Measurements from ENCODE around the gene KDELR3.

DNA sequence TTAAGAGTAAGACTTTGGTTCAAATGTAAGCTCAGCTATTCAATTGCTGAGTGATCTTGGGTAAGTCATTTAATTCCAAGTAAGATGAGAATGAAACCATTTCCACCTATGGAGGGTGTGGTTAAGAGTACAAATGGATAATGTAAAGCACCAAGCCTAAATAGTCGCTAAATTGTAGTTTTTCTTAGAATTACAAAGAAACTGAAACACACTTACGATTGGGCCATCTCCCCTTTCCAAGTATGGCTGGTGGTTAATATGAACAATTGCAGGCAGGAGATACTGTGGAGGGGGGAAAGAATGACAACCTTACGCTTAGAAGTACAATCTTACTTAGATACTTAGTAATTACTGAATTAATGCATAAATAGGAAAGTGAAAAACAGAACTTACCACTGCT lies 30.0 kb downstream of the KDELR3 start:
- TF ChIP-seq, protein P1, sequence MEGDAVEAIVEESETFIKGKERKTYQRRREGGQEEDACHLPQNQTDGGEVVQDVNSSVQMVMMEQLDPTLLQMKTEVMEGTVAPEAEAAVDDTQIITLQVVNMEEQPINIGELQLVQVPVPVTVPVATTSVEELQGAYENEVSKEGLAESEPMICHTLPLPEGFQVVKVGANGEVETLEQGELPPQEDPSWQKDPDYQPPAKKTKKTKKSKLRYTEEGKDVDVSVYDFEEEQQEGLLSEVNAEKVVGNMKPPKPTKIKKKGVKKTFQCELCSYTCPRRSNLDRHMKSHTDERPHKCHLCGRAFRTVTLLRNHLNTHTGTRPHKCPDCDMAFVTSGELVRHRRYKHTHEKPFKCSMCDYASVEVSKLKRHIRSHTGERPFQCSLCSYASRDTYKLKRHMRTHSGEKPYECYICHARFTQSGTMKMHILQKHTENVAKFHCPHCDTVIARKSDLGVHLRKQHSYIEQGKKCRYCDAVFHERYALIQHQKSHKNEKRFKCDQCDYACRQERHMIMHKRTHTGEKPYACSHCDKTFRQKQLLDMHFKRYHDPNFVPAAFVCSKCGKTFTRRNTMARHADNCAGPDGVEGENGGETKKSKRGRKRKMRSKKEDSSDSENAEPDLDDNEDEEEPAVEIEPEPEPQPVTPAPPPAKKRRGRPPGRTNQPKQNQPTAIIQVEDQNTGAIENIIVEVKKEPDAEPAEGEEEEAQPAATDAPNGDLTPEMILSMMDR (conservative IDR thresholded peaks at IDR 0.05; ENCODE audit: low read depth in 2 of 2): no peak
- TF ChIP-seq REST (IDR thresholded peaks at IDR 0.05; ENCODE audit: unreplicated experiment): no peak
- no peak for TF ChIP-seq EZH2phosphoT487 (IDR thresholded peaks at IDR 0.05; ENCODE audit: unreplicated experiment)
- TF ChIP-seq EZH2 (IDR thresholded peaks at IDR 0.05; ENCODE audit: low read depth, unreplicated experiment): no peak
- TF ChIP-seq POLR2AphosphoS5 (IDR thresholded peaks at IDR 0.05; ENCODE audit: low read depth): no peak
- no peak for TF ChIP-seq CREB1 (CRISPR knock-in tag; IDR thresholded peaks at IDR 0.05; ENCODE audit: low read depth)
- TF ChIP-seq JUNB (IDR thresholded peaks at IDR 0.05; ENCODE audit: unreplicated experiment): no peak
- no peak for TF ChIP-seq STAT1 (IDR thresholded peaks at IDR 0.05; ENCODE audit: unreplicated experiment)
- TF ChIP-seq, protein P2, sequence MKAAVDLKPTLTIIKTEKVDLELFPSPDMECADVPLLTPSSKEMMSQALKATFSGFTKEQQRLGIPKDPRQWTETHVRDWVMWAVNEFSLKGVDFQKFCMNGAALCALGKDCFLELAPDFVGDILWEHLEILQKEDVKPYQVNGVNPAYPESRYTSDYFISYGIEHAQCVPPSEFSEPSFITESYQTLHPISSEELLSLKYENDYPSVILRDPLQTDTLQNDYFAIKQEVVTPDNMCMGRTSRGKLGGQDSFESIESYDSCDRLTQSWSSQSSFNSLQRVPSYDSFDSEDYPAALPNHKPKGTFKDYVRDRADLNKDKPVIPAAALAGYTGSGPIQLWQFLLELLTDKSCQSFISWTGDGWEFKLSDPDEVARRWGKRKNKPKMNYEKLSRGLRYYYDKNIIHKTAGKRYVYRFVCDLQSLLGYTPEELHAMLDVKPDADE (IDR thresholded peaks at IDR 0.05): no peak
- no peak for TF ChIP-seq NANOG (IDR thresholded peaks at IDR 0.05; ENCODE audit: borderline replicate concordance)
- no peak for TF ChIP-seq ZNF331 (CRISPR knock-in tag; IDR thresholded peaks at IDR 0.05; ENCODE audit: low read depth)
- TF ChIP-seq ZNF114 (CRISPR knock-in tag; IDR thresholded peaks at IDR 0.05): no peak
